Measurements from ENCODE around the gene NAA15. TPM values are rescaled to one million over a fixed set of nuclear protein-coding genes. Genes with fewer than 3 reads are reported as not detected.

Gene NAA15
- polyA plus RNA-seq, 1 of the 3 experiments (the other 2 are of a cell fraction), result 7.1 TPM

DNA sequence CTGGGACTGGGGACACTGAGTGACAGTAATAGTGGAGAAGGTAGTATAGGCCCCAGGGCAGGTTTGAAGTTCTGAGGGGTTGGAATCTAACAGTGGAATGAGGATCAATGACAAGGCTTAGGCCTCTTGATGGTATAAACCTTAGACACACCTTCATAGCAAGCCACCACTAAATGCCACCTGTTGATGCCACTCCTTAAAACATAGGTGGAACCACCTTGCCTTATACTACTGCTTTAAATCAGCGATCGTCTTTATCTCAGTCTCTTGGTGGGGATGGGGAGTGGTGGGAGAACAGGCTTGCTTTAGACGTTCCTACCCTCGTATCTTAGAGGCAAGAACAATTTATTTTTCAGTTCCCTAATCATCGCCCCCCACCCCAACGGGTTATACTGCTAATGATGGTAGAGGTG, 153.8 kb downstream of the NAA15 start (continued):
- TF ChIP-seq YY1 (IDR thresholded peaks at IDR 0.05; ENCODE audit: low read depth), result no peak
- no peak for TF ChIP-seq FOXJ3 (CRISPR knock-in tag; IDR thresholded peaks at IDR 0.05)
- TF ChIP-seq RCOR1 (IDR thresholded peaks at IDR 0.05; ENCODE audit: low read length), result no peak
- TF ChIP-seq SMC3 (IDR thresholded peaks at IDR 0.05; ENCODE audit: low read depth, low read length), result no peak
- TF ChIP-seq NFIC (IDR thresholded peaks at IDR 0.05; ENCODE audit: borderline replicate concordance), result no peak

DNA sequence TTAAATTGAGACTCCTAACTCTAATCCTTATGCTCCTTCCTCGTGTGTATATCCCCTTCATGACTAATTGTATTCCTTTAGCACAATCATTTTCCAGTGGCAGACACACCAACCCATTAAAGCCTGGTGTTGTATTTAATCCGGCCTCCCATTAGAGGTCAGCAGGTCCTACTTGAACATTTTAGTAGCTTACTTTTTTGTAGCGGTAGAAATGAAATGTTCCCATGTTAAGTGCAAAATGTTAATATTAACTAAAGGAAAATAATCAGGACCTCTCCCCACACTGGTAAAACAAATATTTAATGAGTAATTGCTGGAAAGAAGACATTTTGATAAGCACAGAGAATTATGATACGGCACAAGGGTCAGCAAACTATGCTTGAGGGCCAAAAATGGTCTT, 156.0 kb downstream of the NAA15 start:
- Histone ChIP-seq H2AFZ (ENCODE audit: low read depth) (no peak overlapping the region), H3K36me3 (replicated peaks in 1 of 2; ENCODE audit: control insufficient read depth in 1 of 2, insufficient read depth in 2 of 2, low read length in 1 of 2) (no peaks in the 10 kb centered on the region), H3K79me2 (ENCODE audit: insufficient read depth) (peaks cover 79% of the 10 kb centered on the region), H3K9ac (no peak overlapping the region), H3K4me2 (no peak overlapping the region), H4K20me1 (ENCODE audit: insufficient read depth) (peaks cover 38% of the 10 kb centered on the region), H3K4me3 (ENCODE audit: low read depth in 2 of 2, low read length in 1 of 2) (no peak overlapping the region), H3K4me1 (ENCODE audit: control insufficient read depth in 1 of 2, insufficient read depth in 2 of 2, low read depth in 1 of 2, low read length in 1 of 2) (peaks cover 17 to 30% of the 10 kb centered on the region in 2 experiments; a peak in 3 of 4 replicates), H3K9me2 (no peaks in the 10 kb centered on the region), H3F3A (replicated peaks; ENCODE audit: insufficient read depth) (peaks cover 19% of the 10 kb centered on the region), H3K27ac (ENCODE audit: low read depth in 2 of 2, low read length in 1 of 2) (no peak overlapping the region), H3K9me3 (no peaks in the 10 kb centered on the region), H3K27me3 (ENCODE audit: insufficient read depth) (no peaks in the 10 kb centered on the region)
- CTCF ChIA-PET, result interaction anchor here (1.6 kb wide), 1 partner anchor 41 kb away, joined by 4 read pairs; no protein-coding TSS in a partner anchor
- POLR2A ChIA-PET, result no interaction called here
- WGBS (ENCODE audit: low lambda C conversion rate), result 77% methylated on average over 4 of the region's 4 CpGs
- TF ChIP-seq TAF1 (IDR thresholded peaks at IDR 0.05; ENCODE audit: borderline replicate concordance, low read depth, low read length) (no peak), MEF2A (IDR thresholded peaks at IDR 0.05; ENCODE audit: borderline replicate concordance, low read depth) (no peak), RCOR1 (IDR thresholded peaks at IDR 0.05; ENCODE audit: low read length) (no peak), FOSL2 (IDR thresholded peaks at IDR 0.05; ENCODE audit: borderline replicate concordance, low read depth) (no peak), RXRA (IDR thresholded peaks at IDR 0.05; ENCODE audit: borderline replicate concordance, low read depth) (no peak), PBX3 (IDR thresholded peaks at IDR 0.05) (no peak), RAD21 (IDR thresholded peaks at IDR 0.05; ENCODE audit: low read length) (no peak), EZH2phosphoT487 (IDR thresholded peaks at IDR 0.05; ENCODE audit: borderline replicate concordance, low read depth) (no peak)
- TF ChIP-seq, protein P1, sequence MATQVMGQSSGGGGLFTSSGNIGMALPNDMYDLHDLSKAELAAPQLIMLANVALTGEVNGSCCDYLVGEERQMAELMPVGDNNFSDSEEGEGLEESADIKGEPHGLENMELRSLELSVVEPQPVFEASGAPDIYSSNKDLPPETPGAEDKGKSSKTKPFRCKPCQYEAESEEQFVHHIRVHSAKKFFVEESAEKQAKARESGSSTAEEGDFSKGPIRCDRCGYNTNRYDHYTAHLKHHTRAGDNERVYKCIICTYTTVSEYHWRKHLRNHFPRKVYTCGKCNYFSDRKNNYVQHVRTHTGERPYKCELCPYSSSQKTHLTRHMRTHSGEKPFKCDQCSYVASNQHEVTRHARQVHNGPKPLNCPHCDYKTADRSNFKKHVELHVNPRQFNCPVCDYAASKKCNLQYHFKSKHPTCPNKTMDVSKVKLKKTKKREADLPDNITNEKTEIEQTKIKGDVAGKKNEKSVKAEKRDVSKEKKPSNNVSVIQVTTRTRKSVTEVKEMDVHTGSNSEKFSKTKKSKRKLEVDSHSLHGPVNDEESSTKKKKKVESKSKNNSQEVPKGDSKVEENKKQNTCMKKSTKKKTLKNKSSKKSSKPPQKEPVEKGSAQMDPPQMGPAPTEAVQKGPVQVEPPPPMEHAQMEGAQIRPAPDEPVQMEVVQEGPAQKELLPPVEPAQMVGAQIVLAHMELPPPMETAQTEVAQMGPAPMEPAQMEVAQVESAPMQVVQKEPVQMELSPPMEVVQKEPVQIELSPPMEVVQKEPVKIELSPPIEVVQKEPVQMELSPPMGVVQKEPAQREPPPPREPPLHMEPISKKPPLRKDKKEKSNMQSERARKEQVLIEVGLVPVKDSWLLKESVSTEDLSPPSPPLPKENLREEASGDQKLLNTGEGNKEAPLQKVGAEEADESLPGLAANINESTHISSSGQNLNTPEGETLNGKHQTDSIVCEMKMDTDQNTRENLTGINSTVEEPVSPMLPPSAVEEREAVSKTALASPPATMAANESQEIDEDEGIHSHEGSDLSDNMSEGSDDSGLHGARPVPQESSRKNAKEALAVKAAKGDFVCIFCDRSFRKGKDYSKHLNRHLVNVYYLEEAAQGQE (IDR thresholded peaks at IDR 0.05; ENCODE audit: low read depth, low read length), result no peak
- TF ChIP-seq, protein P2, sequence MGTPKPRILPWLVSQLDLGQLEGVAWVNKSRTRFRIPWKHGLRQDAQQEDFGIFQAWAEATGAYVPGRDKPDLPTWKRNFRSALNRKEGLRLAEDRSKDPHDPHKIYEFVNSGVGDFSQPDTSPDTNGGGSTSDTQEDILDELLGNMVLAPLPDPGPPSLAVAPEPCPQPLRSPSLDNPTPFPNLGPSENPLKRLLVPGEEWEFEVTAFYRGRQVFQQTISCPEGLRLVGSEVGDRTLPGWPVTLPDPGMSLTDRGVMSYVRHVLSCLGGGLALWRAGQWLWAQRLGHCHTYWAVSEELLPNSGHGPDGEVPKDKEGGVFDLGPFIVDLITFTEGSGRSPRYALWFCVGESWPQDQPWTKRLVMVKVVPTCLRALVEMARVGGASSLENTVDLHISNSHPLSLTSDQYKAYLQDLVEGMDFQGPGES (IDR thresholded peaks at IDR 0.05; ENCODE audit: low read depth, low read length), result no peak
- no peak for DNase-seq

Data from SK-N-SH (cell line).